ENCODE data around the gene SYT2.

GRCh38 chr1:202628646-202629215, 81.5 kb downstream of the SYT2 start:
- TF ChIP-seq CTCF (IDR thresholded peaks at IDR 0.05) (no peak), POLR2A (IDR thresholded peaks at IDR 0.05; ENCODE audit: low read depth) (no peak)

Measured in esophagus muscularis mucosa (tissue), 3 donors.